Effector CD4-positive, alpha-beta T cell (primary cell): ENCODE measurements around the gene ERMN.

ENCODE experiments used
- DNase-seq: peaks from one replicate; pipeline ENCODE4 v3.0.0-alpha.2; 2020

Gene ERMN

GRCh38 chr2:157329524-157329923 lies 3.9 kb upstream of the ERMN start:
- no peak for DNase-seq

GRCh38 chr2:157327621-157328500 lies 2.2 kb upstream of the ERMN start:
- peak; percentile 85 for DNase-seq

- DNase-seq = no peak
Measured at GRCh38 chr2:157327200-157327599, 1.6 kb upstream of the ERMN start.

- no peak for DNase-seq
Measured at GRCh38 chr2:157326698-157327097, 1.1 kb upstream of the ERMN start.

- DNase-seq = no peak
Measured at GRCh38 chr2:157324331-157324843, 1.2 kb downstream of the ERMN start.

GRCh38 chr2:157322432-157322831 lies 3.2 kb downstream of the ERMN start:
- no peak for DNase-seq

- no peak for DNase-seq
Measured at GRCh38 chr2:157321466-157321865, 4.2 kb downstream of the ERMN start.

GRCh38 chr2:157320409-157320808 lies 5.2 kb downstream of the ERMN start:
- DNase-seq = no peak

- no peak for DNase-seq
Measured at GRCh38 chr2:157319795-157320194, 5.8 kb downstream of the ERMN start.

- no peak for DNase-seq
Measured at GRCh38 chr2:157318884-157319283, 6.7 kb downstream of the ERMN start.

GRCh38 chr2:157315901-157316300 lies 9.7 kb downstream of the ERMN start:
- no peak for DNase-seq

- DNase-seq = no peak
Measured at GRCh38 chr2:157312866-157313486, 12.6 kb downstream of the ERMN start.

GRCh38 chr2:157311706-157312105 lies 13.9 kb downstream of the ERMN start:
- no peak for DNase-seq

- no peak for DNase-seq
Measured at GRCh38 chr2:157309878-157310277, 15.7 kb downstream of the ERMN start.

- DNase-seq = no peak
Measured at GRCh38 chr2:157307021-157307420, 18.6 kb downstream of the ERMN start.

- no peak for DNase-seq
Measured at GRCh38 chr2:157305723-157306110, 19.9 kb downstream of the ERMN start.

- DNase-seq = no peak
Measured at GRCh38 chr2:157304811-157305722, 20.6 kb downstream of the ERMN start.

GRCh38 chr2:157303612-157304011 lies 22.0 kb downstream of the ERMN start:
- DNase-seq = no peak

GRCh38 chr2:157302492-157303099 lies 23.0 kb downstream of the ERMN start:
- DNase-seq = peak; percentile 16

- no peak for DNase-seq
Measured at GRCh38 chr2:157301307-157301706, 24.3 kb downstream of the ERMN start.

- no peak for DNase-seq
Measured at GRCh38 chr2:157296958-157297357, 28.7 kb downstream of the ERMN start.

- no peak for DNase-seq
Measured at GRCh38 chr2:157296490-157296889, 29.1 kb downstream of the ERMN start.

- DNase-seq = no peak
Measured at GRCh38 chr2:157292853-157293252, 32.8 kb downstream of the ERMN start.
